ENCODE results near the gene BMP6. TPM values are rescaled to one million over a fixed set of nuclear protein-coding genes. Genes with fewer than 3 reads are reported as not detected.

Gene BMP6
- total RNA-seq, 1 donor from 2014 or later, result 6.6 TPM

- Histone ChIP-seq H3K4me3 (no peak overlapping the region), H3K27me3 (ENCODE audit: low read depth) (no peaks in the 10 kb centered on the region), H3K4me1 (no peaks in the 10 kb centered on the region), H3K27ac (no peak overlapping the region), H3K36me3 (peaks cover 61% of the 10 kb centered on the region), H3K9me3 (no peaks in the 10 kb centered on the region)
- intact Hi-C loops (cut with DNase I), result no loop called here
- TF ChIP-seq, protein P1, sequence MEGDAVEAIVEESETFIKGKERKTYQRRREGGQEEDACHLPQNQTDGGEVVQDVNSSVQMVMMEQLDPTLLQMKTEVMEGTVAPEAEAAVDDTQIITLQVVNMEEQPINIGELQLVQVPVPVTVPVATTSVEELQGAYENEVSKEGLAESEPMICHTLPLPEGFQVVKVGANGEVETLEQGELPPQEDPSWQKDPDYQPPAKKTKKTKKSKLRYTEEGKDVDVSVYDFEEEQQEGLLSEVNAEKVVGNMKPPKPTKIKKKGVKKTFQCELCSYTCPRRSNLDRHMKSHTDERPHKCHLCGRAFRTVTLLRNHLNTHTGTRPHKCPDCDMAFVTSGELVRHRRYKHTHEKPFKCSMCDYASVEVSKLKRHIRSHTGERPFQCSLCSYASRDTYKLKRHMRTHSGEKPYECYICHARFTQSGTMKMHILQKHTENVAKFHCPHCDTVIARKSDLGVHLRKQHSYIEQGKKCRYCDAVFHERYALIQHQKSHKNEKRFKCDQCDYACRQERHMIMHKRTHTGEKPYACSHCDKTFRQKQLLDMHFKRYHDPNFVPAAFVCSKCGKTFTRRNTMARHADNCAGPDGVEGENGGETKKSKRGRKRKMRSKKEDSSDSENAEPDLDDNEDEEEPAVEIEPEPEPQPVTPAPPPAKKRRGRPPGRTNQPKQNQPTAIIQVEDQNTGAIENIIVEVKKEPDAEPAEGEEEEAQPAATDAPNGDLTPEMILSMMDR (IDR thresholded peaks at IDR 0.05), result no peak
- ATAC-seq, result no peak
- DNase-seq, result no peak
Observed at GRCh38 chr6:7879980-7880717, 154.2 kb downstream of the BMP6 start.

DNA sequence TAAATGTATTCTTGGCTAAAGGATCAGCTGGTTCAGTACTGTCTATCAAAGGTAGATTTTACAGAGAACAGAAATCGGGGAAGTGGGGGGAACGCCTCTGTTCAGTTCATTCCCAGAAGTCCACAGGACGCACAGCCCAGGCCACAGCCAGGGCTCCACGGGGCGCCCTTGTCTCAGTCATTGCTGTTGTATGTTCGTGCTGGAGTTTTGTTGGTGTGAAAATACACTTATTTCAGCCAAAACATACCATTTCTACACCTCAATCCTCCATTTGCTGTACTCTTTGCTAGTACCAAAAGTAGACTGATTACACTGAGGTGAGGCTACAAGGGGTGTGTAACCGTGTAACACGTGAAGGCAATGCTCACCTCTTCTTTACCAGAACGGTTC, 154.8 kb downstream of the BMP6 start:
- TF ChIP-seq, protein P1 (IDR thresholded peaks at IDR 0.05), result no peak
- DNase-seq (no peak), ATAC-seq (no peak)
- H3K36me3 ChIP-seq, result peaks cover 67% of the 10 kb centered on the region
- H3K4me3 ChIP-seq, result no peak overlapping the region
- no peak overlapping the region for H3K27ac ChIP-seq
- intact Hi-C loops (cut with DNase I), result no loop called here
- no peaks in the 10 kb centered on the region for H3K4me1 ChIP-seq
- no peaks in the 10 kb centered on the region for H3K27me3 ChIP-seq (ENCODE audit: low read depth)
- no peaks in the 10 kb centered on the region for H3K9me3 ChIP-seq

- no peak overlapping the region for H3K4me3 ChIP-seq
- ATAC-seq (no peak), DNase-seq (no peak)
- H3K27ac ChIP-seq, result no peak overlapping the region
- no peaks in the 10 kb centered on the region for H3K9me3 ChIP-seq
- no peaks in the 10 kb centered on the region for H3K4me1 ChIP-seq
- TF ChIP-seq, protein P1 (IDR thresholded peaks at IDR 0.05), result no peak
- peaks cover 79% of the 10 kb centered on the region for H3K36me3 ChIP-seq
- H3K27me3 ChIP-seq (ENCODE audit: low read depth), result no peaks in the 10 kb centered on the region
- intact Hi-C loops (cut with DNase I), result no loop called here
Observed at GRCh38 chr6:7881765-7882500, 156.0 kb downstream of the BMP6 start.

- Histone ChIP-seq H3K27ac (no peak overlapping the region), H3K4me1 (no peaks in the 10 kb centered on the region), H3K4me3 (no peak overlapping the region), H3K9me3 (no peaks in the 10 kb centered on the region), H3K27me3 (ENCODE audit: low read depth) (no peaks in the 10 kb centered on the region), H3K36me3 (peaks cover 87% of the 10 kb centered on the region)
- TF ChIP-seq, protein P1 (IDR thresholded peaks at IDR 0.05), result no peak
- ATAC-seq (no peak), DNase-seq (no peak)
- intact Hi-C loops (cut with DNase I), result no loop called here
Observed at GRCh38 chr6:7882505-7883257, 156.8 kb downstream of the BMP6 start.

DNA sequence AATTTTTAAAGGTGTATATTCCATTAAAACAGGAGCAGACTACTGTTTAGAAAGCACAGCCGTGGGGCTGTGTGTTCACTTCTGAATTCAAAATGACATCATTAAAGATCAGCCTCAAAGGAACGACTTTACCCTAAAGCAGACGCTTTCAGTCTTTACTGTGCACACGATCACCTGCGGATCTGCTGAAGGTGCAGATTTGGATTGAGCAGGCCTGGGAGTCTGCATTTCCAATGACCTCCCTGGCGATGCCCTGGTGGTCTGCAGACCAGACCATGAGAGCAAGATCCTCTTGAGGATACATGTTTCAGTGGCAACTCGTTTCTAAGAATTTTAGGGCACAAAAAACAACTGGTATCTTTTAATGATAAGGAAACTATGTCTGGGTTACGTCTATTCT, 157.5 kb downstream of the BMP6 start:
- H3K36me3 ChIP-seq, result peaks cover 94% of the 10 kb centered on the region
- no peaks in the 10 kb centered on the region for H3K27me3 ChIP-seq (ENCODE audit: low read depth)
- ATAC-seq (no peak), DNase-seq (no peak)
- no peaks in the 10 kb centered on the region for H3K4me1 ChIP-seq
- H3K9me3 ChIP-seq, result no peaks in the 10 kb centered on the region
- no peak overlapping the region for H3K27ac ChIP-seq
- TF ChIP-seq, protein P1 (IDR thresholded peaks at IDR 0.05), result no peak
- intact Hi-C loops (cut with DNase I), result no loop called here
- no peak overlapping the region for H3K4me3 ChIP-seq
